K562 (cell line): ENCODE results near the gene TEX261. TPM values are rescaled to one million over a fixed set of nuclear protein-coding genes. Genes with fewer than 3 reads are reported as not detected.

Source experiments
- ATAC-seq: fragments of 200-7000 bp; cut with Tn5 transposase; 3 replicates; pipeline ENCODE4 v1.9.1; 2020; ENCODE audit warnings: moderate library complexity
- BruUV-seq: library from RNA; stranded (reverse); fragments of 400-500 nt; replicated peaks from 2 replicates; lab custom pipeline; 2021; lab: Mats Ljungman, UMichigan
- CTCF ChIA-PET: fragments of 300-600 bp; formaldehyde crosslinking; extraction: SDS; loops from one replicate; lab custom pipeline; 2021; ENCODE audit warnings: low intra/inter-chr PET ratio; lab: Yijun Ruan, JAX
- POLR2A ChIA-PET: fragments of 300-600, 350-650 bp; sonication (Branson Sonifier 250); formaldehyde crosslinking; extraction: SDS; loops from one replicate; lab custom pipeline; 2021; ENCODE audit warnings: antibody characterized with exemption, inconsistent platforms; lab: Yijun Ruan, JAX
- DNase-seq, 4 experiments: peaks; one replicate each; pipeline versions ENCODE4 v3.0.0 to v3.0.0-alpha.2; 2011 to 2018; ENCODE audit warnings: low spot score in 3 of 4, mixed read lengths in 3 of 4; ENCODE audit errors: extremely low read depth in 1 of 4
- FAIRE-seq: peaks from 2 replicates; lab custom pipeline; 2011; peaks lifted over from hg19 to GRCh38; lab: Jason Lieb, UNC
- H2AFZ ChIP-seq: 2 replicates; pipeline ENCODE4 v1.6.0; 2011; ENCODE audit warnings: low read depth, low read length, control low read depth, inconsistent platforms
- H3K27ac ChIP-seq: fragments of 200-600 bp; 3 replicates; pipeline ENCODE4 v1.8.0; 2011; ENCODE audit warnings: low read depth, mild to moderate bottlenecking, control low read depth, inconsistent platforms, low read length, moderate library complexity, mixed read lengths; ENCODE audit errors: extremely low read depth
- H3K27me3 ChIP-seq, 2 experiments: fragments of 300-600 bp in 1 of 2; 2 replicates in 1 of 2; 3 replicates in 1 of 2; pipeline versions ENCODE4 v1.6.0 to v1.8.0; 2011; ENCODE audit warnings: inconsistent platforms in 2 of 2, low read length in 2 of 2, mild to moderate bottlenecking in 1 of 2, mixed read lengths in 1 of 2, moderate library complexity in 1 of 2; ENCODE audit not compliant: control insufficient read depth in 2 of 2, insufficient read depth in 2 of 2
- H3K36me3 ChIP-seq: fragments of 300-600 bp; 3 replicates; pipeline ENCODE4 v1.8.0; 2011; ENCODE audit warnings: mild to moderate bottlenecking, low read length, inconsistent platforms; ENCODE audit not compliant: control insufficient read depth, insufficient read depth
- H3K4me1 ChIP-seq, 2 experiments: fragments of 200-600 bp in 1 of 2; replicated peaks in 1 of 2; 2 replicates in 1 of 2; 3 replicates in 1 of 2; pipeline versions ENCODE4 v1.5.1 to v1.8.0; 2011; ENCODE audit warnings: inconsistent platforms in 2 of 2, low read length in 2 of 2, mild to moderate bottlenecking in 1 of 2, mixed read lengths in 1 of 2, moderate library complexity in 1 of 2; ENCODE audit not compliant: control insufficient read depth in 2 of 2, insufficient read depth in 2 of 2
- H3K4me2 ChIP-seq: 2 replicates; pipeline ENCODE4 v1.6.1; 2011; ENCODE audit warnings: low read length, control low read depth, inconsistent platforms, mixed read lengths; ENCODE audit not compliant: insufficient read depth
- H3K4me3 ChIP-seq: fragments of 200-600 bp; sonication (generic), shearing (Covaris generic); 2 replicates; pipeline ENCODE4 v1.5.1; 2016; ENCODE audit warnings: control low read depth, inconsistent platforms
- H3K79me2 ChIP-seq: fragments of 200-600 bp; 3 replicates; pipeline ENCODE4 v1.8.0; 2011; ENCODE audit warnings: low read length, inconsistent platforms; ENCODE audit not compliant: control insufficient read depth, insufficient read depth
- H3K9ac ChIP-seq, 2 experiments: 2 replicates each; pipeline versions ENCODE4 v1.6.0 to v1.6.1; 2011; ENCODE audit warnings: low read depth in 2 of 2, low read length in 2 of 2, control low read depth in 1 of 2, inconsistent platforms in 1 of 2, mild to moderate bottlenecking in 1 of 2, mixed read lengths in 1 of 2; ENCODE audit not compliant: insufficient read depth in 1 of 2
- H3K9me1 ChIP-seq: one replicate; pipeline ENCODE4 v1.6.0; 2011; ENCODE audit warnings: inconsistent platforms, mild to moderate bottlenecking, low read length, moderate library complexity; ENCODE audit not compliant: control insufficient read depth, insufficient read depth
- H3K9me3 ChIP-seq: replicated peaks from 2 replicates; pipeline ENCODE4 v1.5.1; 2011; ENCODE audit warnings: low read depth, low read length, inconsistent platforms; ENCODE audit not compliant: control insufficient read depth, insufficient read depth
- H4K20me1 ChIP-seq: replicated peaks from 2 replicates; pipeline ENCODE4 v1.6.1; 2011; ENCODE audit warnings: low read length, inconsistent platforms, mixed read lengths; ENCODE audit not compliant: control insufficient read depth, insufficient read depth
- ETS2 ChIP-seq: IDR thresholded peaks from 2 replicates; pipeline ENCODE4 v1.6.1; 2016; ENCODE audit warnings: borderline replicate concordance, missing genetic modification characterization, mild to moderate bottlenecking, moderate library complexity, missing compliant biosample characterization; ENCODE audit not compliant: poor library complexity, severe bottlenecking
- KLF16 ChIP-seq: IDR thresholded peaks from 2 replicates; pipeline ENCODE4 v1.6.1; 2016; ENCODE audit warnings: antibody characterized with exemption
- MYC ChIP-seq, 2 experiments: fragments of 250-450 bp in 1 of 2; sonication (Bioruptor Pico) in 1 of 2; IDR thresholded peaks; 2 replicates each; pipeline versions ENCODE4 v1.5.1 to v1.6.1; 2012 to 2021; ENCODE audit warnings: low read depth in 2 of 2, borderline replicate concordance in 1 of 2, improper control_type of control experiment in 1 of 2, low read length in 1 of 2, mild to moderate bottlenecking in 1 of 2, moderate library complexity in 1 of 2
- POLR2AphosphoS5 ChIP-seq: IDR thresholded peaks from 2 replicates; pipeline ENCODE4 v1.6.1; 2011; ENCODE audit warnings: mild to moderate bottlenecking, low read depth, low read length, moderate library complexity; ENCODE audit not compliant: control insufficient read depth, insufficient read depth
- POLR2H ChIP-seq: IDR thresholded peaks from 2 replicates; pipeline ENCODE4 v1.6.1; 2016; ENCODE audit warnings: missing genetic modification characterization, low read depth, mild to moderate bottlenecking, control low read depth, missing compliant biosample characterization, moderate library complexity
- PTTG1 ChIP-seq: fragments of 450-650 bp; IDR thresholded peaks from 2 replicates; pipeline ENCODE4 v1.6.1; 2016; ENCODE audit warnings: low read depth, mild to moderate bottlenecking, missing genetic modification characterization, missing compliant biosample characterization
- SIX5 ChIP-seq, 2 experiments: IDR thresholded peaks; 2 replicates each; pipeline ENCODE4 v1.6.1; 2011; ENCODE audit warnings: low read length in 2 of 2, borderline replicate concordance in 1 of 2, low read depth in 1 of 2, mild to moderate bottlenecking in 1 of 2, moderate library complexity in 1 of 2; ENCODE audit not compliant: insufficient read depth in 1 of 2
- TAF9B ChIP-seq: fragments of 450-650 bp; IDR thresholded peaks from 2 replicates; pipeline ENCODE4 v1.6.1; 2018; ENCODE audit warnings: mild to moderate bottlenecking; ENCODE audit not compliant: partially characterized antibody
- U2AF2 ChIP-seq: fragments of 200-400 bp; formaldehyde crosslinking; optimal IDR thresholded peaks from 2 replicates; pipeline ENCODE3; 2017; ENCODE audit warnings: low read depth, mild to moderate bottlenecking, low read length
- ZNF143 ChIP-seq: sonication (generic); formaldehyde crosslinking; IDR thresholded peaks from 2 replicates; pipeline ENCODE4 v1.9.0; 2022; ENCODE audit warnings: mild to moderate bottlenecking, missing genetic modification reagents
- WGBS: fragments of 100-300 bp; shearing (Covaris generic); methylation state at CpG from one replicate; pipeline ENCODE4 v1.1.6; 2016; ENCODE audit warnings: low coverage, mixed read lengths; ENCODE audit not compliant: insufficient coverage; ENCODE audit errors: missing lambda C conversion rate; 5-methylcytosine and 5-hydroxymethylcytosine counted together
- in situ Hi-C: fragments of 300-500 bp; cut with MboI; formaldehyde crosslinking; loops from 4 replicates; pipeline ENCODE4 v1.15.0; 2018; ENCODE audit warnings: inconsistent platforms, mixed read lengths
- intact Hi-C: fragments of 100-400 bp; cut with micrococcal nuclease; formaldehyde crosslinking; loops from 2 replicates; pipeline ENCODE4 v1.14.2; 2022
- polyA plus RNA-seq, 8 experiments: library from polyadenylated mRNA; depleted of rRNA in 4 of 8; stranded (reverse) in 5 of 8; unstranded in 3 of 8; fragments of >200 nt; fragmentation: Nextera tagmentation in 2 of 8; fragmentation: Illumina TruSeq in 1 of 8; extraction: Ambion mirVana in 2 of 8; extraction: Trizol in 1 of 8; gene quantifications; 2 replicates each; pipeline versions ENCODE4 v1.2.1 to v1.2.3, GENCODE V29; 2011 to 2014; ENCODE audit warnings: inconsistent platforms in 1 of 8, missing spikeins in 1 of 8
- total RNA-seq, 7 experiments: library from RNA; depleted of rRNA in 6 of 7; stranded (reverse); fragments of >200 nt in 6 of 7; fragmentation: Illumina TruSeq in 2 of 7; extraction: Trizol in 2 of 7; gene quantifications; 2 replicates each; pipeline versions ENCODE4 v1.2.1 to v1.2.3, GENCODE V29; 2011 to 2021; ENCODE audit warnings: low replicate concordance in 1 of 7
- TF ChIP-seq, protein P1 (sequence below): fragments of 200-400 bp; formaldehyde crosslinking; IDR thresholded peaks from 2 replicates; pipeline ENCODE4 v1.6.1; 2017; ENCODE audit warnings: mild to moderate bottlenecking, low read depth, low read length, moderate library complexity
- TF ChIP-seq, protein P2 (sequence below): fragments of 450-650 bp; formaldehyde crosslinking; IDR thresholded peaks from 2 replicates; pipeline ENCODE4 v1.4.0; 2020; ENCODE audit warnings: mild to moderate bottlenecking, moderate library complexity

TEX261 gene
- total and polyA plus RNA-seq, 9 of the 15 experiments (the other 6 are each of a cell fraction or from before 2014, with no cell fraction given), result 11.9 to 110 (median 51.9) TPM

DNA sequence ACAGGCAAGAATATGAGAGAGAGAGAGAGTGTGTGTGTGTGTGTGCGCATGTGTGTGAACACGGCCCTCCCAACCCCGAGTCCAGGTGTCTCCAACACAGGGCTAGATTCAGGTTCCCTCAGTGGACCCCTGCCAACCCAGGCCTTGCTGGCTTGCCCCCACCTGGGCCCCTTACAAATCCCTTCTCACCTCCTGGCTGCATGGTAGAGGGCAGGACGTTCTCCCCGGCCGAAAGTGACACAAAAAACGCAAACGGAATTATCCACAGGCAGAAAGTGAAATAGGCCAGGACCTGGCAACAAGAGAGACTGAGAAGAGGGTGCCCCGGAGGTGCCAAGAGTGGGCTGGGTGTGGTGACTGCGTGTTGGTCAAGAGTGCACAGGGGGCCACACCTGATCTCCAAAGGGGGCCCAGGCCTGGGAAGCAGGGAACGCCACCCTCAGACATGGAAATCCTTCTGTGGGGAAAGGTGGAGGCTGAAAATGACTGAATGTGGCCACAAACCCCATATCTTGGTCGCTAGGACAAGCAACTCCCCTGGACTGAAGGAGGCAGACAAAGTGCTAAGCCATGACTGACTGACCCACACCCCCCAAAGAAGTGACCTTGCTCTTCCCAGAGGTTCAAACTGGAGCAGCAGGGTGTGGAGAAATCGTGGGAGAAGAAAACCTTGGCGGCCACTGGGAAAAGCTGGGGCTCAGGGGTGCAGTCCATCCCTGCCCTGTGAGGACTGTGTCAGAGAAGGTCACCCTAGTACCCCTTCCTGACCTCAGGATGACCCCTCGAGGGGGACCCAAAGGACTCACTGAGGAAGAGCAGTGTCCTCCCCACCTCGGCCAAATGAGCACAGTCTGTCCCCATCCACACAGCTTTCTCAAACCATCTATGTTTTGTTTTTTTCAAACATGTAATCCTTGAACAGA is 5.7 kb downstream of the TEX261 start:
- in situ Hi-C loops, result no loop called here
- Histone ChIP-seq H3K36me3 (peaks cover 75% of the 10 kb centered on the region), H2AFZ (no peak overlapping the region), H3K9me3 (no peaks in the 10 kb centered on the region; the same call in 1 of the 2 replicates), H3K4me1 (peaks cover 12 to 17% of the 10 kb centered on the region in 2 experiments; a peak in 4 of 5 replicates)
- CTCF ChIA-PET, result interaction anchor here (0.6 kb wide), 1 partner anchor 23 kb away, joined by 3 read pairs; no protein-coding TSS in a partner anchor
- TF ChIP-seq PTTG1 (tag), result no peak
- TF ChIP-seq TAF9B, result no peak
- no peak for TF ChIP-seq MYC (IDR thresholded peaks at IDR 0.05; ENCODE audit: low read depth, low read length)
- no peak for TF ChIP-seq MYC (CRISPR knock-in tag; IDR thresholded peaks at IDR 0.05; ENCODE audit: borderline replicate concordance, low read depth)
- TF ChIP-seq ZNF143 (CRISPR knock-in tag), result no peak
- TF ChIP-seq, protein P1, sequence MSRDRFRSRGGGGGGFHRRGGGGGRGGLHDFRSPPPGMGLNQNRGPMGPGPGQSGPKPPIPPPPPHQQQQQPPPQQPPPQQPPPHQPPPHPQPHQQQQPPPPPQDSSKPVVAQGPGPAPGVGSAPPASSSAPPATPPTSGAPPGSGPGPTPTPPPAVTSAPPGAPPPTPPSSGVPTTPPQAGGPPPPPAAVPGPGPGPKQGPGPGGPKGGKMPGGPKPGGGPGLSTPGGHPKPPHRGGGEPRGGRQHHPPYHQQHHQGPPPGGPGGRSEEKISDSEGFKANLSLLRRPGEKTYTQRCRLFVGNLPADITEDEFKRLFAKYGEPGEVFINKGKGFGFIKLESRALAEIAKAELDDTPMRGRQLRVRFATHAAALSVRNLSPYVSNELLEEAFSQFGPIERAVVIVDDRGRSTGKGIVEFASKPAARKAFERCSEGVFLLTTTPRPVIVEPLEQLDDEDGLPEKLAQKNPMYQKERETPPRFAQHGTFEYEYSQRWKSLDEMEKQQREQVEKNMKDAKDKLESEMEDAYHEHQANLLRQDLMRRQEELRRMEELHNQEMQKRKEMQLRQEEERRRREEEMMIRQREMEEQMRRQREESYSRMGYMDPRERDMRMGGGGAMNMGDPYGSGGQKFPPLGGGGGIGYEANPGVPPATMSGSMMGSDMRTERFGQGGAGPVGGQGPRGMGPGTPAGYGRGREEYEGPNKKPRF, result no peak
- no peak for TF ChIP-seq U2AF2
- no peak for TF ChIP-seq ETS2 (tag)
- TF ChIP-seq KLF16, result no peak
- no peak for TF ChIP-seq SIX5 (IDR thresholded peaks at IDR 0.05; ENCODE audit: borderline replicate concordance in 1 of 2, insufficient read depth in 1 of 2, low read depth in 1 of 2, low read length in 2 of 2)
- TF ChIP-seq POLR2AphosphoS5, result no peak
- TF ChIP-seq, protein P2, sequence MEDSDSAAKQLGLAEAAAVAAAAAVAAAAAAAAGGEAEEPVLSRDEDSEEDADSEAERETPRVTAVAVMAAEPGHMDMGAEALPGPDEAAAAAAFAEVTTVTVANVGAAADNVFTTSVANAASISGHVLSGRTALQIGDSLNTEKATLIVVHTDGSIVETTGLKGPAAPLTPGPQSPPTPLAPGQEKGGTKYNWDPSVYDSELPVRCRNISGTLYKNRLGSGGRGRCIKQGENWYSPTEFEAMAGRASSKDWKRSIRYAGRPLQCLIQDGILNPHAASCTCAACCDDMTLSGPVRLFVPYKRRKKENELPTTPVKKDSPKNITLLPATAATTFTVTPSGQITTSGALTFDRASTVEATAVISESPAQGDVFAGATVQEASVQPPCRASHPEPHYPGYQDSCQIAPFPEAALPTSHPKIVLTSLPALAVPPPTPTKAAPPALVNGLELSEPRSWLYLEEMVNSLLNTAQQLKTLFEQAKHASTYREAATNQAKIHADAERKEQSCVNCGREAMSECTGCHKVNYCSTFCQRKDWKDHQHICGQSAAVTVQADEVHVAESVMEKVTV, result no peak
- no peak for TF ChIP-seq POLR2H (tag)
- TF ChIP-seq, all 486 proteins: peak for 0
- POLR2A ChIA-PET, result interaction anchor here (1.8 kb wide), 1 partner anchor 15 kb away, joined by 4 read pairs; no protein-coding TSS in a partner anchor
- 87% methylated on average over 16 of the region's 16 CpGs for WGBS
- no peak for ATAC-seq
- peak in 1 of 4 experiments; percentile 5 for DNase-seq
- no TSS peak for BruUV-seq
- Histone ChIP-seq H3K4me3 (no peak overlapping the region), H3K9me1 (no peaks in the 10 kb centered on the region), H3K4me2 (no peak overlapping the region), H3K27ac (no peak overlapping the region), H3K9ac (no peak overlapping the region; a peak in 1 of 4 replicates), H3K27me3 (no peaks in the 10 kb centered on the region), H4K20me1 (peaks cover 10% of the 10 kb centered on the region; the same call in 1 of the 2 replicates), H3K79me2 (peaks cover 14% of the 10 kb centered on the region)
- intact Hi-C loops, result no loop called here
- no peak for FAIRE-seq
